Measurements from ENCODE around the gene MSRB3.

MSRB3 gene

DNA sequence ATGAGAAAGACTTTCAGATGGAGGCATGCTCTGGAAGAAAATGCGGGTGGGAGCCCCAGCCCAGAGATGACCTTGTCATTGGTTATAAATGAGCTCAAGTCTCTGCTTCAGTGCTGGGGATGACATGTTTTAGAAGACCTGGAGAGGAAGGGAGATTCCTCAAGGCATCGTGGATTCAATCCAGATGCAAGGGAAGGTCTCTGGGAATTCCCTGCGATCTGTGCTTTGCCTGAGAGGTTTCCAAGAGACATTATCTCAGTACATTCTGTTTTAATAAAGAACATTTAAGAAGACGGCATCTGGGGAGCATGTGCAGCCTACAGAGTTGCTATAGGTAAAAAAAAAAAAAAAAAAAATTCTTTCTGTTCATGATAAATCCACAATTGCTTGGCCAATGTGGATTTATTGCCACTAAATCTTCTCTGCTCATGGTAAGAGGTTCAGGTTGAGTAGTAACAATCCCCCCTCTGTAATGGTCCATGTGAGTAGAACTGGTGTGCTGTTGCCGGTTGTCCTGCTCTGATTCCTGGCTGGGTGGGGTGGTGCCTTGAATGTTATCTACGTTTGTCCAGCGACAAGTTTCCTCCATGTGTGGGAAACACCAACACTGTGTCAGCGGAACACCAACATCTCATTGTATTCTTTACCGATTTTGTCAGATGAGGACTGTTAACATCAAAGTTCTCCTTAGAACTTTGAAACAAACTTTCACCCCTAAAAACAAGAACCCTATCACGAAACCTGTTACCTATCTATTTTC, 230.0 kb downstream of the MSRB3 start:
- Histone ChIP-seq H3K79me2 (ENCODE audit: insufficient read depth, low read depth) (no peaks in the 10 kb centered on the region), H3K4me1 (ENCODE audit: low read depth, poor library complexity, severe bottlenecking) (no peaks in the 10 kb centered on the region), H3K4me3 (IDR thresholded peaks at IDR 0.05; ENCODE audit: insufficient read depth, low read depth, low read length) (no peak overlapping the region), H3K27me3 (ENCODE audit: insufficient read depth, low read depth) (no peaks in the 10 kb centered on the region), H3K4me2 (no peak overlapping the region), H3K9ac (no peak overlapping the region), H4K20me1 (ENCODE audit: insufficient read depth) (no peaks in the 10 kb centered on the region), H3K27ac (no peak overlapping the region), H3K36me3 (ENCODE audit: insufficient read depth) (no peaks in the 10 kb centered on the region), H2AFZ (ENCODE audit: low read depth) (no peak overlapping the region)
- no peak for TF ChIP-seq CTCF (conservative IDR thresholded peaks at IDR 0.05; ENCODE audit: low read depth, low read length)

GRCh38 chr12:65510007-65510406, 231.5 kb downstream of the MSRB3 start:
- Histone ChIP-seq H3K4me2 (no peak overlapping the region), H3K9ac (no peak overlapping the region), H2AFZ (ENCODE audit: low read depth) (no peak overlapping the region), H3K79me2 (ENCODE audit: insufficient read depth, low read depth) (no peaks in the 10 kb centered on the region), H3K4me1 (ENCODE audit: low read depth, poor library complexity, severe bottlenecking) (no peaks in the 10 kb centered on the region), H4K20me1 (ENCODE audit: insufficient read depth) (no peaks in the 10 kb centered on the region), H3K27me3 (ENCODE audit: insufficient read depth, low read depth) (no peaks in the 10 kb centered on the region), H3K27ac (no peak overlapping the region), H3K4me3 (IDR thresholded peaks at IDR 0.05; ENCODE audit: insufficient read depth, low read depth, low read length) (no peak overlapping the region), H3K36me3 (ENCODE audit: insufficient read depth) (no peaks in the 10 kb centered on the region)
- no peak for TF ChIP-seq CTCF (conservative IDR thresholded peaks at IDR 0.05; ENCODE audit: low read depth, low read length)

DNA sequence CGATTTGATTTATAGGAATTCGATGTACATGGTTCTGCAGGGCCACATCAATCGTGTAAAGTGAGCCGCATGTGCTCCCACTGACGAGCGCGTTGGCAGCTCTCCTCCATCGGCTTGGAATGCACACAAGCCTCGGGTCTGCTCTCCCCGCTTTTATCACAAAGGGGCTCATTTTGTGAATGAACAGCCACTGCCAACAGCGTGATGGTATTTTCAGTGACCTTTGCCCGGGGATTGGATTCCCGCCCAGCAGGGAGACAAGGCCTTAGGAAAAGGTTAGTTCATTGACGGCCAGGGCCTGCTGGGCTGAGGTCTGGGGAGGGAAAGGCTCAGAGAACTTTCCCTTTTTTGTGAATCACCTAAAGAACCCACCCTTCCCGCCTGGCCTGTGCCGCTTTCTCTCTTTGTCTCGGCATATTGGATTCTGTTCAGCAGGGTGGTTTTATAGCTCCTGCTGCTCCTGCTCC, 232.1 kb downstream of the MSRB3 start:
- Histone ChIP-seq H3K27me3 (ENCODE audit: insufficient read depth, low read depth) (no peaks in the 10 kb centered on the region), H3K4me3 (IDR thresholded peaks at IDR 0.05; ENCODE audit: insufficient read depth, low read depth, low read length) (no peak overlapping the region), H3K36me3 (ENCODE audit: insufficient read depth) (no peaks in the 10 kb centered on the region), H3K4me2 (no peak overlapping the region), H4K20me1 (ENCODE audit: insufficient read depth) (no peaks in the 10 kb centered on the region), H3K79me2 (ENCODE audit: insufficient read depth, low read depth) (no peaks in the 10 kb centered on the region), H3K9ac (no peak overlapping the region), H3K4me1 (ENCODE audit: low read depth, poor library complexity, severe bottlenecking) (no peaks in the 10 kb centered on the region), H2AFZ (ENCODE audit: low read depth) (no peak overlapping the region), H3K27ac (no peak overlapping the region)
- no peak for TF ChIP-seq CTCF (conservative IDR thresholded peaks at IDR 0.05; ENCODE audit: low read depth, low read length)

DNA sequence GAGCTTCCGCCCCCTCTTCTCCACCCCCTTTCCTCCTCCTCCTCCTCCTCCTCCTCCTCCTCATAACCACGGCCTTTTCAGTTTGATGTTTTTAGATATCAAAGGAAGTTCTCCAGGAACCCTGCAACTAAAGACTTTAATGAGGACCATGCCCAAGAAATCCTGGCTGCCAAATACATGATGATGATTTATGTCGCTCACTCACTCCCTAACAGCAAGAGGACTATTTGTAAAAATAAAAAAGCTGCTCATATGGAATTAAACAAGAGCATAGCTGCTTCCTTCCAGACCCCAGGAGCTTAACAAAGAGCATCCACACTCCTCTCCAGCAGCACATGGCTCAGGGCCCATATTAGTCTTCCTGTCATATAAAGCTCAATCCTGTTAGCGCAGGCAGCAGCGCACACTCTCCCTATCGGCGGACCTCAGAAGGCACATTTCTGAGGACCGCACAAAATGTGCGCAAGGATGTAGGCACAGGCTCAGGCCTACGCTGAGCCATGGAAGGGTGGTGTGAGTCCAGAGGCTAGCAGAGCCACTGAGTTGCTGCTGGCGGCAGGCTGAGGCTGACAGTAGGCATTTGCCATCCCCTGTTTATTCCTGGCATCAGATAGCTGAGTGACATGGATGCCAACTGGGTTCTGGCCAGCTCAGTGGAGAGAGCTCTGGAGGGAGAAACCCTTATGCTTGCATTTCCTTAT, 232.8 kb downstream of the MSRB3 start:
- H3K4me1 ChIP-seq (ENCODE audit: low read depth, poor library complexity, severe bottlenecking) = no peaks in the 10 kb centered on the region

More for the DNA sequence above, 232.8 kb downstream of the MSRB3 start:
- Histone ChIP-seq H4K20me1 (ENCODE audit: insufficient read depth) (no peaks in the 10 kb centered on the region), H3K79me2 (ENCODE audit: insufficient read depth, low read depth) (no peaks in the 10 kb centered on the region), H3K27me3 (ENCODE audit: insufficient read depth, low read depth) (no peaks in the 10 kb centered on the region), H3K27ac (no peak overlapping the region), H3K4me3 (IDR thresholded peaks at IDR 0.05; ENCODE audit: insufficient read depth, low read depth, low read length) (no peak overlapping the region), H3K9ac (no peak overlapping the region), H2AFZ (ENCODE audit: low read depth) (no peak overlapping the region), H3K36me3 (ENCODE audit: insufficient read depth) (no peaks in the 10 kb centered on the region), H3K4me2 (no peak overlapping the region)
- TF ChIP-seq CTCF (conservative IDR thresholded peaks at IDR 0.05; ENCODE audit: low read depth, low read length) = no peak
